ENCODE measurements around the gene ST6GAL1.
A peak's percentile ranks its signal among the peaks of the same experiment; 100 is the strongest.

- peak in 2 of 6 experiments; percentile 5 to 14 for TF ChIP-seq CTCF (IDR thresholded peaks at IDR 0.05)
- TF ChIP-seq POLR2A (IDR thresholded peaks at IDR 0.05) = peak in 1 of 2 donors; percentile 59
These were observed 560 bp downstream of the ST6GAL1 start for GRCh38 chr3:186930641-186931531.
